CD14-positive monocyte (primary cell): Measurements from ENCODE around the gene SECTM1. TPM values are rescaled to one million over a fixed set of nuclear protein-coding genes. Genes with fewer than 3 reads are reported as not detected.

Experiments
- DNase-seq, 3 donors: peaks; one replicate each; pipeline ENCODE4 v3.0.0-alpha.2; 2011 to 2022
- H2AFZ ChIP-seq: 2 replicates; pipeline ENCODE4 v1.6.0; 2012; ENCODE audit warnings: mild to moderate bottlenecking, low read depth, low read length, inconsistent platforms; ENCODE audit not compliant: insufficient read depth, poor library complexity, severe bottlenecking
- H3K27ac ChIP-seq, 2 donors: 1 replicate in 1 of 2; 2 replicates in 1 of 2; pipeline ENCODE4 v1.5.1; 2012 to 2013; ENCODE audit warnings: low read length in 2 of 2, control low read depth in 1 of 2, inconsistent platforms in 1 of 2, low read depth in 1 of 2, mild to moderate bottlenecking in 1 of 2
- H3K27me3 ChIP-seq, 2 donors: one replicate each; pipeline versions ENCODE4 v1.6.0 to v1.6.1; 2011 to 2013; ENCODE audit warnings: low read length in 2 of 2; ENCODE audit not compliant: control insufficient read depth in 2 of 2, insufficient read depth in 2 of 2
- H3K36me3 ChIP-seq, 2 donors: replicated peaks in 1 of 2; 1 replicate in 1 of 2; 2 replicates in 1 of 2; pipeline versions ENCODE4 v1.5.1 to v1.6.1; 2012 to 2013; ENCODE audit warnings: low read length in 2 of 2, control low read depth in 1 of 2, inconsistent platforms in 1 of 2, mild to moderate bottlenecking in 1 of 2; ENCODE audit not compliant: insufficient read depth in 2 of 2, control insufficient read depth in 1 of 2
- H3K4me1 ChIP-seq, 2 donors: 1 replicate in 1 of 2; 2 replicates in 1 of 2; pipeline versions ENCODE4 v1.5.1 to v1.6.1; 2012 to 2013; ENCODE audit warnings: low read length in 2 of 2, control low read depth in 1 of 2, inconsistent platforms in 1 of 2, mild to moderate bottlenecking in 1 of 2, moderate library complexity in 1 of 2; ENCODE audit not compliant: insufficient read depth in 2 of 2, control insufficient read depth in 1 of 2
- H3K4me2 ChIP-seq: replicated peaks from 2 replicates; pipeline ENCODE3; 2012; ENCODE audit warnings: low read length, moderate library complexity, mild to moderate bottlenecking; ENCODE audit not compliant: poor library complexity, severe bottlenecking; ENCODE audit errors: extremely low read depth
- H3K4me3 ChIP-seq, 3 experiments: fragments of 200-600 bp in 1 of 3; sonication (generic) in 1 of 3; replicated peaks in 1 of 3; 1 replicate in 2 of 3; 2 replicates in 1 of 3; pipeline ENCODE4 v1.5.1; 2011 to 2013; ENCODE audit warnings: low read length in 3 of 3, mild to moderate bottlenecking in 3 of 3, control low read depth in 2 of 3, low read depth in 2 of 3, inconsistent platforms in 1 of 3, moderate library complexity in 1 of 3
- H3K79me2 ChIP-seq: 2 replicates; pipeline ENCODE4 v1.6.0; 2012; ENCODE audit warnings: mild to moderate bottlenecking, control low read depth, inconsistent platforms, low read length, moderate library complexity; ENCODE audit not compliant: insufficient read depth
- H3K9ac ChIP-seq: 2 replicates; pipeline ENCODE4 v1.6.0; 2017; ENCODE audit warnings: low read length, mild to moderate bottlenecking; ENCODE audit not compliant: insufficient read depth, poor library complexity, severe bottlenecking
- H3K9me3 ChIP-seq, 2 donors: replicated peaks in 1 of 2; 1 replicate in 1 of 2; 2 replicates in 1 of 2; pipeline versions ENCODE4 v1.5.1 to v1.6.1; 2012 to 2013; ENCODE audit warnings: low read length in 2 of 2, control low read depth in 1 of 2; ENCODE audit not compliant: control insufficient read depth in 1 of 2, insufficient read depth in 1 of 2
- H4K20me1 ChIP-seq: 2 replicates; pipeline ENCODE4 v1.6.0; 2012; ENCODE audit warnings: mild to moderate bottlenecking, low read length, control low read depth, moderate library complexity; ENCODE audit not compliant: insufficient read depth
- H3K27ac Mint-ChIP-seq, 7 donors: one replicate each; pipeline ENCODE4 v1.8.0; 2020; ENCODE audit warnings: mild to moderate bottlenecking in 7 of 7, mixed read lengths in 7 of 7, moderate library complexity in 6 of 7, inconsistent platforms in 2 of 7
- H3K27me3 Mint-ChIP-seq, 3 donors: one replicate each; pipeline ENCODE4 v1.8.0; 2021 to 2022; ENCODE audit warnings: low read depth in 3 of 3, mild to moderate bottlenecking in 3 of 3, mixed read lengths in 3 of 3, moderate library complexity in 3 of 3, inconsistent platforms in 1 of 3
- H3K36me3 Mint-ChIP-seq, 2 donors: one replicate each; pipeline ENCODE4 v1.8.0; 2020; ENCODE audit warnings: mixed read lengths in 2 of 2, inconsistent platforms in 1 of 2, mild to moderate bottlenecking in 1 of 2
- H3K4me1 Mint-ChIP-seq: one replicate; pipeline ENCODE4 v1.8.0; 2020; ENCODE audit warnings: mild to moderate bottlenecking, mixed read lengths
- H3K4me3 Mint-ChIP-seq, 2 donors: one replicate each; pipeline ENCODE4 v1.8.0; 2020; ENCODE audit warnings: mild to moderate bottlenecking in 2 of 2, mixed read lengths in 2 of 2, moderate library complexity in 1 of 2
- H3K9me3 Mint-ChIP-seq, 7 donors: one replicate each; pipeline ENCODE4 v1.8.0; 2020 to 2022; ENCODE audit warnings: mixed read lengths in 7 of 7, mild to moderate bottlenecking in 6 of 7, moderate library complexity in 6 of 7, inconsistent platforms in 2 of 7
- CTCF ChIP-seq: fragments of 200-600 bp; IDR thresholded peaks from one replicate; pipeline ENCODE4 v1.8.0; 2022; ENCODE audit warnings: antibody characterized with exemption, mild to moderate bottlenecking
- WGBS: methylation state at CpG from one replicate; pipeline ENCODE4 v1.1.5; 2013; ENCODE audit warnings: missing lambda C conversion rate; ENCODE audit not compliant: insufficient coverage; 5-methylcytosine and 5-hydroxymethylcytosine counted together
- intact Hi-C, 2 donors: fragments of 100-400 bp; cut with micrococcal nuclease; formaldehyde crosslinking; loops; one replicate each; pipeline versions ENCODE4 v1.15.0 to v1.15.1; 2023
- polyA plus RNA-seq, 3 donors: library from polyadenylated mRNA; depleted of rRNA in 1 of 3; unstranded in 2 of 3; stranded (reverse) in 1 of 3; fragments of 300-500 nt in 2 of 3; fragments of >200 nt in 1 of 3; fragmentation: Illumina TruSeq in 2 of 3; gene quantifications; 1 replicate in 2 of 3; 2 replicates in 1 of 3; pipeline ENCODE4 v1.2.3, GENCODE V29; 2012 to 2021

SECTM1 gene
- polyA plus RNA-seq, 3 donors, result 136 to 209 (median 188) TPM

- no peaks in the 10 kb centered on the region for H3K9me3 Mint-ChIP-seq
- H3K36me3 ChIP-seq, result no peaks in the 10 kb centered on the region
- no peaks in the 10 kb centered on the region for H3K9me3 ChIP-seq
- H3K4me3 ChIP-seq, result no peak overlapping the region
- H3K27me3 ChIP-seq, result peaks cover 0 to 5% of the 10 kb centered on the region in 2 donors
- no peak overlapping the region for H2AFZ ChIP-seq
- H3K27ac Mint-ChIP-seq, result peak overlapping the region in 1 of 7 donors; percentile 49
- TF ChIP-seq CTCF, result no peak
- H3K4me2 ChIP-seq, result no peak overlapping the region
- H3K9ac ChIP-seq, result no peak overlapping the region
- intact Hi-C loops, result loop anchor here (2.0 to 10.0 kb wide), 4 partner anchors 62 to 424 kb away; no protein-coding TSS in a partner anchor
- peak overlapping the region in 1 of 2 donors; percentile 42 for H3K4me3 Mint-ChIP-seq
- H4K20me1 ChIP-seq, result no peaks in the 10 kb centered on the region
- peaks cover 10% of the 10 kb centered on the region for H3K4me1 Mint-ChIP-seq
- 74% methylated on average over 27 of the region's 28 CpGs for WGBS
- no peaks in the 10 kb centered on the region for H3K79me2 ChIP-seq
- H3K4me1 ChIP-seq, result peaks cover 6 to 9% of the 10 kb centered on the region in 2 donors
- peaks cover 5 to 18% (median 16%) of the 10 kb centered on the region in 3 donors for H3K27me3 Mint-ChIP-seq
- DNase-seq, result no peak
- no peaks in the 10 kb centered on the region for H3K36me3 Mint-ChIP-seq
- no peak overlapping the region for H3K27ac ChIP-seq
Measured at GRCh38 chr17:82350182-82351030, 16.8 kb upstream of the SECTM1 start.

- H3K9me3 Mint-ChIP-seq, result no peaks in the 10 kb centered on the region
- H3K27me3 Mint-ChIP-seq, result peaks cover 5 to 19% (median 18%) of the 10 kb centered on the region in 3 donors
- Histone ChIP-seq H3K4me1 (peaks cover 6 to 14% of the 10 kb centered on the region in 2 donors), H3K4me2 (no peak overlapping the region), H3K9me3 (no peaks in the 10 kb centered on the region), H3K9ac (no peak overlapping the region), H3K79me2 (no peaks in the 10 kb centered on the region), H3K27ac (no peak overlapping the region), H4K20me1 (no peaks in the 10 kb centered on the region), H2AFZ (no peak overlapping the region), H3K36me3 (no peaks in the 10 kb centered on the region), H3K27me3 (peaks cover 0 to 5% of the 10 kb centered on the region in 2 donors), H3K4me3 (no peak overlapping the region)
- H3K4me1 Mint-ChIP-seq, result peaks cover 13% of the 10 kb centered on the region
- DNase-seq, result no peak
- H3K27ac Mint-ChIP-seq, result peak overlapping the region in 1 of 7 donors; percentile 61
- no peak for TF ChIP-seq CTCF
- WGBS, result 92% methylated on average over 4 of the region's 11 CpGs
- no peak overlapping the region for H3K4me3 Mint-ChIP-seq
- H3K36me3 Mint-ChIP-seq, result no peaks in the 10 kb centered on the region
- intact Hi-C loops, result no loop called here
Measured at GRCh38 chr17:82349287-82349701, 15.7 kb upstream of the SECTM1 start.
